Activated T-helper 1 cell treated with anti-CD3 and anti-CD28 coated beads, Interleukin-12 subunit alpha, Interleukin-12 subunit beta, Interleukin-2, Interleukin-4 antibody, amounts not matched to agents 30 ng/mL and 10 ng/mL and 1 ng/mL, durations not matched to agents 14 hours and 24 hours and 36 hours (primary cell): ENCODE data around the gene AURKB. TPM values are rescaled to one million over a fixed set of nuclear protein-coding genes. Genes with fewer than 3 reads are reported as not detected.

Experiments used
- DNase-seq: peaks from one replicate; pipeline ENCODE4 v3.0.0; 2021; ENCODE audit warnings: low spot score
- H3K27ac Mint-ChIP-seq: one replicate; pipeline ENCODE4 v1.8.0; 2021; ENCODE audit warnings: mild to moderate bottlenecking, mixed read lengths
- H3K27me3 Mint-ChIP-seq: one replicate; pipeline ENCODE4 v1.8.0; 2022; ENCODE audit warnings: mild to moderate bottlenecking, moderate library complexity, mixed read lengths; ENCODE audit not compliant: insufficient read depth
- H3K36me3 Mint-ChIP-seq: one replicate; pipeline ENCODE4 v1.8.0; 2021; ENCODE audit warnings: low read depth, mixed read lengths
- H3K4me1 Mint-ChIP-seq: one replicate; pipeline ENCODE4 v1.8.0; 2021; ENCODE audit warnings: low read depth, mixed read lengths
- H3K4me3 Mint-ChIP-seq: one replicate; pipeline ENCODE4 v1.8.0; 2021; ENCODE audit warnings: mild to moderate bottlenecking, moderate library complexity, mixed read lengths
- H3K9me3 Mint-ChIP-seq: one replicate; pipeline ENCODE4 v1.8.0; 2021; ENCODE audit warnings: mixed read lengths
- intact Hi-C: fragments of 100-400 bp; cut with micrococcal nuclease; formaldehyde crosslinking; loops from one replicate; pipeline ENCODE4 v1.15.1; 2024
- total RNA-seq: library from RNA; stranded (reverse); gene quantifications from 2 replicates; pipeline ENCODE4 v1.2.3, GENCODE V29; 2022

The AURKB gene
- total RNA-seq, 1 donor from 2014 or later: 82.2 TPM

GRCh38 chr17:8190506-8190905 is 19.9 kb downstream of the AURKB start:
- Mint-ChIP-seq H3K27ac (peak overlapping the region; percentile 84), H3K36me3 (no peaks in the 10 kb centered on the region), H3K4me1 (peaks cover 11% of the 10 kb centered on the region), H3K9me3 (no peaks in the 10 kb centered on the region), H3K27me3 (no peaks in the 10 kb centered on the region), H3K4me3 (no peak overlapping the region)
- intact Hi-C loops: loop anchor here (2.0 kb wide), 1 partner anchor 98 kb away; the partner anchor contains the start of gene RANGRF
- no peak for DNase-seq

DNA sequence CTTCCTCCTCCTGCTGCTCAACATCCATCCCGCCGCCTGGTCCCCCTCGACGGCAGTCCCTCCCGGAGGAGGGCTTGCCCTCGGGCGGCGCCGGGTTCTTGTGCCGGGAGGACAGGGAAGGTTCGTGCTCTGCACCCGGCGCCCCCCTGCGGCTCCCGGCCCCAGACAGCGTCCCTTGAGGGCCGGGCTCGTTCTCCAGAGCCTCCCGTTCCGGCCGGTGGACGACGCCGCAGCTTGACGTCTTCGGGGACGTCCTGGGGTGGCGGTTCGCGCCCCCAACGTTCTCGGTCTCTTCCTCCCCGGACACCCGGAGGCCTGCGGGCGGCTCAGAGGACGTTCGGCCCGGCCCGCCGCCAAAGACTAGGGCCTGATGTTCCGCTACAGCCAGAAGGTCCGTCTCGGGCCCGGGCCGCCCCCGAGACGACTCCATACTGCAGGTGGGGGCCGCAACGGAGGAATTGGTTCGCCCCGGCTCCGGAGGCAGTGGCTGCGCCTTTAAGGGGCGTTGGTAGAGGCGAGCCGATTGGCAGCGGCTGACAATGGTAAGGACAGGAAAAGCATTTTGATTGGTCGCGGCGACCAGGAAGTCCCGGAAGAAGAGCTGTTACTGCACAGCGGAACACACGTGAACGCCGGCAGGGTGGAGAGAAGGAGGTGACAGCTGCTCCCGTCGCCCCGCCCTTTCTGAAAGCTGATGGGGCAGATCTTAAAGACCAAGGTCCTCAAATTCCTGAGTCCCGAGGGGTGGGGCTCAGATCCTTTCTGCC is 20.5 kb downstream of the AURKB start, which contains the start of gene BORCS6:
TSS of gene BORCS6 (minus strand) at position 470 of the 767 bp plus-strand sequence. CDS start at position 430, 40 bp downstream.
- no peaks in the 10 kb centered on the region for H3K9me3 Mint-ChIP-seq
- intact Hi-C loops: loop anchor here (2.0 kb wide), 1 partner anchor 99 kb away; the partner anchor contains the start of gene RANGRF
- DNase-seq: peak; percentile 94
- H3K4me3 Mint-ChIP-seq: no peak within 1 kb of the TSS
- H3K27ac Mint-ChIP-seq: peak within 1 kb of the TSS; percentile 84
- H3K36me3 Mint-ChIP-seq: no peaks in the 10 kb centered on the region
- peaks cover 11% of the 10 kb centered on the region for H3K4me1 Mint-ChIP-seq
- no peaks in the 10 kb centered on the region for H3K27me3 Mint-ChIP-seq

DNA sequence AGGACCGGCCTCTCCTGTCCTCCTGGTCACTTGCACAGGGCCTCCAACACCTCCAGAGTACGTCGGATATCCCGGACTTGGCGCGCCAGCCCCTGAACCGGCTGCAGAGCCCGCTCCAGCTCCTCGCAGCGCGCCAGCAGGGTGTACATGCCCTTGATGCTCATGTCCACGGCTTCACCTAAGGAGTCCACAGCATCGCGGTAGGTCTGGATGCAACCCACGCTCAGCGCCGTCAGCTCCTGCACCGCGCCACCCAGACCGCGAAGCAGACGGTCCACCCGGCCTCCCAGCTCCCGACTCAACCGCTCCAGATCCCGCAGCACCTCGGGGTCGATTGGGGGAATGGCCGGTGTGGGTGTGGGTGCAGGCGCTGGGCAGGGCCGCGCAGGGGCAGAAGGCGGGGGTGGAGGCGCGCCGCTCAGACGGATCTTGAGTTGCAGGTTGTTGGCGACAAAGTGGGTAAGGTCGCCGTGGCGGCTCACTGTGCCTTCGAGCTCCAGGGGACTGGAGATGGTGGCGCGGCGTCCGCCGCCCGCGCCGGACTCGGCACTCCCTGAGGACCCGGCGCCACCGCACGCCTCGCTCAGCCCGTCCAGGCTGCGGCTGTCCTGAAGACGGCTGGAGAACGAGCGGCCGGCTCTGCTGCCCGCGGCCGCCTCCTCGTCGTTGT is 21.2 kb downstream of the AURKB start:
- Mint-ChIP-seq H3K4me1 (peaks cover 12% of the 10 kb centered on the region), H3K36me3 (no peaks in the 10 kb centered on the region), H3K27ac (peak overlapping the region; percentile 84), H3K27me3 (no peaks in the 10 kb centered on the region), H3K9me3 (no peaks in the 10 kb centered on the region), H3K4me3 (no peak overlapping the region)
- intact Hi-C loops: no loop called here
- peak; percentile 19 for DNase-seq

GRCh38 chr17:8188263-8188839 is 22.0 kb downstream of the AURKB start:
- DNase-seq: no peak
- H3K27me3 Mint-ChIP-seq: no peaks in the 10 kb centered on the region
- H3K4me3 Mint-ChIP-seq: no peak overlapping the region
- no peaks in the 10 kb centered on the region for H3K9me3 Mint-ChIP-seq
- no peak overlapping the region for H3K27ac Mint-ChIP-seq
- peaks cover 17% of the 10 kb centered on the region for H3K4me1 Mint-ChIP-seq
- H3K36me3 Mint-ChIP-seq: no peaks in the 10 kb centered on the region
- intact Hi-C loops: no loop called here

- H3K4me1 Mint-ChIP-seq: peaks cover 20% of the 10 kb centered on the region
- no peak overlapping the region for H3K27ac Mint-ChIP-seq
- no peaks in the 10 kb centered on the region for H3K36me3 Mint-ChIP-seq
- peak; percentile 89 for DNase-seq
- no peak overlapping the region for H3K4me3 Mint-ChIP-seq
- H3K27me3 Mint-ChIP-seq: no peaks in the 10 kb centered on the region
- intact Hi-C loops: loop anchor here (1.0 to 2.0 kb wide), 9 partner anchors 13 to 344 kb away; partner anchors contain the start of gene SLC25A35
- no peaks in the 10 kb centered on the region for H3K9me3 Mint-ChIP-seq
Measured at GRCh38 chr17:8187517-8188262, 22.7 kb downstream of the AURKB start.

DNA sequence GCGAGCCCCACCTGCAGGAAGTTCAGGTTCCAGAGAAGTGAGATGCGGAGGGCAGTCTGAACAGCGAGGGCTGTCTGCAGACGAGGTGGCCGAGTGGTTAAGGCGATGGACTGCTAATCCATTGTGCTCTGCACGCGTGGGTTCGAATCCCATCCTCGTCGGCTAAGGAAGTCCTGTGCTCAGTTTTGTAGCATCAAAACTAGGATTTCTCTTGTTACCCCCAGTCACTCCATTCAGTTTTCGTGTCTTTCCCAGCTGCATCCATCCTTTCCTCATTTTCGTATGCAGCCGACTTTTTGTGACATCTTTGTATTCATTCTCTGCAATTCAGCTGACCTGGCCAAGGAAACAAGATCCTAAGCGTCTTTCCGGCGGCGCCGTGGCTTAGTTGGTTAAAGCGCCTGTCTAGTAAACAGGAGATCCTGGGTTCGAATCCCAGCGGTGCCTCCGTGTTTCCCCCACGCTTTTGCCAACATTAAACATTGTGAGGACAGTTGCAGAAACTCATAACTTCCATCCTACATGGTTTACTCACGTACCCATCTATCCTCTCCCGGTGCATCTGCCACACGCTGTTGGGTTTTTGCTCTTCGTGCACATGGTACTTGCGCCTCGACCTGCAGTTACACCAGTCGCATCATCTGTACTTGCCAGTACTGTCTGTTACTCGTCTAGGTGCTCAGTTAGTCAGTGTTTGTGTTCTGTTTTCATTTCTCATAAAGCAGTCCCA is 23.4 kb downstream of the AURKB start:
- Mint-ChIP-seq H3K27ac (no peak overlapping the region), H3K27me3 (peaks cover 4% of the 10 kb centered on the region), H3K4me3 (no peak overlapping the region), H3K9me3 (no peaks in the 10 kb centered on the region), H3K36me3 (no peaks in the 10 kb centered on the region), H3K4me1 (peaks cover 24% of the 10 kb centered on the region)
- peak; percentile 88 for DNase-seq
- intact Hi-C loops: loop anchor here (1.0 to 2.0 kb wide), 11 partner anchors 14 to 344 kb away; partner anchors contain the start of gene SLC25A35

- peaks cover 5% of the 10 kb centered on the region for H3K27me3 Mint-ChIP-seq
- no peak overlapping the region for H3K4me3 Mint-ChIP-seq
- intact Hi-C loops: loop anchor here (1.0 to 2.0 kb wide), 3 partner anchors 13 to 60 kb away; no protein-coding TSS in a partner anchor
- peaks cover 27% of the 10 kb centered on the region for H3K4me1 Mint-ChIP-seq
- no peak for DNase-seq
- H3K27ac Mint-ChIP-seq: no peak overlapping the region
- H3K36me3 Mint-ChIP-seq: no peaks in the 10 kb centered on the region
- H3K9me3 Mint-ChIP-seq: no peaks in the 10 kb centered on the region
Measured at GRCh38 chr17:8186446-8186786, 24.0 kb downstream of the AURKB start.

DNA sequence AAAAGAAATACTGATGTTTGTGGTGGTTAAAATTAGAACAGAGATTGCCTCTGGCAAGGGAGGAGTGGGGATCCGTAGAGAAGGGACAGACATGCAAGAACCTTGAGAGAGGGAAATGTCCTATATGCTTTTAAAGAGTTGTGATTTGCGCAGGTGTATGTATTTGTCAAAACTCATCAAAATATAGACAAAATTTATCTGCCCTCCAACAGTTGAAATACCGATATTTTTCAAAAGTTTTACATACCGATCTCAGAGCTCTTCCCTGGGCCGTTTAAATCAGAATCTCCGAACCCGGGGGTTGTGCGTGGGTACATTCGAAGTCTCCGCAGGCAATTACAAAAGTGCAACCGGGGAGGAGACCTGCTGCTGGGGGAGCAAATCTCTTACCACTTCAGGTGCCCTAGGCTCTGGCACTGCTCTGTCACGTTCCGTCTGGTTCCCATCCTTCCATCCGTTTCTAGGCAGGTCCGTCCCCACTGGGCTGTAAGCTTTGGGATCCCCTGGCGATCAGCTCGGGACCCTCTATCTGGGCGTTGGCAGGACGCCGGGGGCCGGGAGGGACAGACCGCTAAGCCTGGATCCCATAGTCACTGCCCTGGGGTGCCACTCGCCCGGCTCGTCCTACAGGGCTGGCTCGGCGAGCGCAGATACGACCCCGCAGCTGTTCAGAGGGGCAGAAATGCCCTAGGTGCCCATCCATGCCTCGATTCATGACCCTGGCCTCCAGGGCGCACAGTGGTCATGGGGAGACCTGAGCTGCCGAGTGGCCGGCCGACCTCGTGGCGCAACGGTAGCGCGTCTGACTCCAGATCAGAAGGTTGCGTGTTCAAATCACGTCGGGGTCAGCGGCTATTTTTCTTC is 24.6 kb downstream of the AURKB start:
- Mint-ChIP-seq H3K36me3 (no peaks in the 10 kb centered on the region), H3K4me1 (peaks cover 24% of the 10 kb centered on the region), H3K27ac (no peak overlapping the region), H3K9me3 (no peaks in the 10 kb centered on the region), H3K4me3 (no peak overlapping the region), H3K27me3 (peaks cover 5% of the 10 kb centered on the region)
- peak; percentile 82 for DNase-seq
- intact Hi-C loops: loop anchor here (1.0 to 2.0 kb wide), 3 partner anchors 13 to 60 kb away; no protein-coding TSS in a partner anchor

- peaks cover 45% of the 10 kb centered on the region for H3K4me1 Mint-ChIP-seq
- peak overlapping the region; percentile 94 for H3K4me3 Mint-ChIP-seq
- H3K36me3 Mint-ChIP-seq: no peaks in the 10 kb centered on the region
- H3K9me3 Mint-ChIP-seq: no peaks in the 10 kb centered on the region
- DNase-seq: no peak
- intact Hi-C loops: no loop called here
- H3K27ac Mint-ChIP-seq: peak overlapping the region; percentile 76
- H3K27me3 Mint-ChIP-seq: peaks cover 3% of the 10 kb centered on the region
Measured at GRCh38 chr17:8176998-8177731, 33.2 kb downstream of the AURKB start.

DNA sequence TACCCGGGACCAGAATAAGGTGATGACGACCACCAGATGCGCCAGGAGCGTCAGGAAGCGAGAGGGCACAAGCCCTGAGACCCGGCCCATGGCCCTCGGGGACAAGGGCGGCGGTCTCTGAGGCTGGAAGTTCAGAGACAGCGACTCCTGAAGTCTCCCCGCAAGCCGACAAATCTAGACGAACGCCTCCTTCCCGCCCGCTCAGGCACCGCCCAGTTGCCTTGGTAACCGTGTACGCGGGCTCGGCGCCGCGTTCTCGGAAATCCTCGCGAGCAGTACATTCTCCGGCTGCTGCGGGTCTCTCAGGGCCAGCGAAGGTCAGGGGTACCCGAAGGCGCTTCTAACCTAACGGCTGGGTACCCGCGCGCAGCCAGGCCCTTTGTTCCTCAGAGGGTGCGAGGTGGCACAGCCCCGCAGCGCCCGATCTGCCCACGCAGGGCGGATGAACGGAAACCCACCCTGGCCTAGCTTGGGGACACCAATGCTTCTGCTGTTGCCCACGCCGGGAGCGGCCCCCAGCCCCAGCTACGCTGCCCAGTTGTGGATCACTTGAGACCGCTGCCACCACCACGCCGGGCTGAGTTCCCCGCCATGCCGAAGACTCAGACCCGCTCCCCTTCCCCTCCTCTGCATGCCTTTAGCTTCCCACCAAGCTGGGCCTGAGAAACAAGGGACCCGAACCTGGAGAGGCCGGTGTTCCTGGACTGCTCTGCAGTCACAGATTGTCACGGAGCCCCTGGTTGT is 34.0 kb downstream of the AURKB start, which contains the start of gene TMEM107:
TSS of gene TMEM107 (minus strand) at position 184 of the 744 bp plus-strand sequence. CDS start at position 90, 94 bp downstream.
- H3K36me3 Mint-ChIP-seq: no peaks in the 10 kb centered on the region
- H3K4me3 Mint-ChIP-seq: peak within 1 kb of the TSS; percentile 94
- peaks cover 40% of the 10 kb centered on the region for H3K4me1 Mint-ChIP-seq
- no peaks in the 10 kb centered on the region for H3K9me3 Mint-ChIP-seq
- peak within 1 kb of the TSS; percentile 96 for H3K27ac Mint-ChIP-seq
- intact Hi-C loops: no loop called here
- peak; percentile 87 for DNase-seq
- no peaks in the 10 kb centered on the region for H3K27me3 Mint-ChIP-seq
